H9 (cell line): ENCODE measurements around the gene CCM2. TPM values are rescaled to one million over a fixed set of nuclear protein-coding genes. Genes with fewer than 3 reads are reported as not detected.

Source experiments
- DNase-seq: peaks from one replicate; pipeline ENCODE4 v3.0.0-alpha.2; 2017
- H2AFZ ChIP-seq: one replicate; pipeline ENCODE4 v1.6.1; 2013; ENCODE audit warnings: mild to moderate bottlenecking, low read length, control low read depth, moderate library complexity
- H2AK5ac ChIP-seq: 2 replicates; pipeline ENCODE4 v1.6.1; 2013; ENCODE audit warnings: low read length, control low read depth, mixed read lengths; ENCODE audit not compliant: insufficient read length
- H2BK120ac ChIP-seq: one replicate; pipeline ENCODE4 v1.6.1; 2013; ENCODE audit warnings: low read depth, mild to moderate bottlenecking, low read length, control low read depth, inconsistent platforms; ENCODE audit not compliant: poor library complexity, severe bottlenecking
- H2BK12ac ChIP-seq: 2 replicates; pipeline ENCODE4 v1.6.1; 2013; ENCODE audit warnings: low read length, control low read depth, mixed read lengths, low read depth; ENCODE audit not compliant: insufficient read length
- H2BK15ac ChIP-seq: 2 replicates; pipeline ENCODE4 v1.6.1; 2013; ENCODE audit warnings: low read depth, low read length, control low read depth
- H2BK20ac ChIP-seq: one replicate; pipeline ENCODE4 v1.6.1; 2013; ENCODE audit warnings: low read depth, mild to moderate bottlenecking, low read length, control low read depth, inconsistent platforms; ENCODE audit not compliant: poor library complexity, severe bottlenecking
- H2BK5ac ChIP-seq: 2 replicates; pipeline ENCODE4 v1.6.1; 2013; ENCODE audit warnings: low read length, control low read depth, mixed read lengths; ENCODE audit not compliant: insufficient read length
- H3K14ac ChIP-seq: 2 replicates; pipeline ENCODE4 v1.6.1; 2013; ENCODE audit warnings: low read length, control low read depth; ENCODE audit not compliant: insufficient read depth
- H3K18ac ChIP-seq: 2 replicates; pipeline ENCODE4 v1.6.1; 2013; ENCODE audit warnings: low read depth, mild to moderate bottlenecking, mixed read lengths, low read length, control low read depth; ENCODE audit not compliant: insufficient read length
- H3K23ac ChIP-seq: 2 replicates; pipeline ENCODE4 v1.6.1; 2013; ENCODE audit warnings: low read length, control low read depth, mixed read lengths, low read depth; ENCODE audit not compliant: insufficient read length
- H3K23me2 ChIP-seq: 2 replicates; pipeline ENCODE4 v1.6.1; 2013; ENCODE audit warnings: low read depth, mild to moderate bottlenecking, mixed read lengths, low read length, control low read depth; ENCODE audit not compliant: insufficient read length, poor library complexity, severe bottlenecking
- H3K27ac ChIP-seq: 2 replicates; pipeline ENCODE4 v1.5.1; 2013; ENCODE audit warnings: low read length, control low read depth, mixed read lengths, low read depth; ENCODE audit not compliant: insufficient read length
- H3K27me3 ChIP-seq: 2 replicates; pipeline ENCODE4 v1.6.1; 2013; ENCODE audit warnings: low read length, control low read depth, inconsistent platforms; ENCODE audit not compliant: insufficient read depth
- H3K4ac ChIP-seq: 2 replicates; pipeline ENCODE4 v1.6.1; 2013; ENCODE audit warnings: low read depth, mild to moderate bottlenecking, control low read depth, inconsistent platforms, low read length, moderate library complexity
- H3K4me1 ChIP-seq: 2 replicates; pipeline ENCODE4 v1.6.1; 2013; ENCODE audit warnings: low read length, control low read depth, inconsistent platforms; ENCODE audit not compliant: insufficient read depth
- H3K4me2 ChIP-seq: 2 replicates; pipeline ENCODE4 v1.6.1; 2013; ENCODE audit warnings: low read length, control low read depth, mixed read lengths; ENCODE audit not compliant: insufficient read length, insufficient read depth
- H3K56ac ChIP-seq: 2 replicates; pipeline ENCODE4 v1.6.1; 2013; ENCODE audit warnings: low read depth, mild to moderate bottlenecking, mixed read lengths, low read length, control low read depth; ENCODE audit not compliant: insufficient read length
- H3K79me1 ChIP-seq: 2 replicates; pipeline ENCODE4 v1.6.1; 2013; ENCODE audit warnings: low read depth, mild to moderate bottlenecking, moderate library complexity, low read length, control low read depth, inconsistent platforms; ENCODE audit not compliant: insufficient read depth, poor library complexity, severe bottlenecking
- H3K79me2 ChIP-seq: 2 replicates; pipeline ENCODE4 v1.6.1; 2013; ENCODE audit warnings: low read length, control low read depth, inconsistent platforms; ENCODE audit not compliant: insufficient read depth
- H3K9ac ChIP-seq: 2 replicates; pipeline ENCODE4 v1.6.1; 2013; ENCODE audit warnings: low read length, control low read depth, mixed read lengths; ENCODE audit not compliant: insufficient read length; ENCODE audit errors: extremely low read depth
- H3K9me3 ChIP-seq: one replicate; pipeline ENCODE4 v1.6.1; 2013; ENCODE audit warnings: low read depth, low read length, inconsistent platforms; ENCODE audit not compliant: control insufficient read depth
- H3T11ph ChIP-seq: one replicate; pipeline ENCODE4 v1.6.1; 2013; ENCODE audit warnings: mild to moderate bottlenecking, low read length, control low read depth, inconsistent platforms
- H4K20me1 ChIP-seq: one replicate; pipeline ENCODE4 v1.6.1; 2013; ENCODE audit not compliant: control insufficient read depth, insufficient read length, insufficient read depth
- H4K5ac ChIP-seq: 2 replicates; pipeline ENCODE4 v1.6.1; 2013; ENCODE audit warnings: low read depth, mild to moderate bottlenecking, mixed read lengths, low read length, control low read depth; ENCODE audit not compliant: insufficient read length
- H4K8ac ChIP-seq: replicated peaks from 2 replicates; pipeline ENCODE4 v1.6.1; 2013; ENCODE audit warnings: low read length, control low read depth, mixed read lengths, low read depth; ENCODE audit not compliant: insufficient read length
- H4K91ac ChIP-seq: 2 replicates; pipeline ENCODE4 v1.6.1; 2013; ENCODE audit warnings: low read depth, mild to moderate bottlenecking, moderate library complexity, mixed read lengths, low read length, control low read depth; ENCODE audit not compliant: insufficient read length
- H3K27ac Mint-ChIP-seq, 3 experiments: 2 replicates in 2 of 3; 3 replicates in 1 of 3; pipeline ENCODE4 v1.8.0; 2020 to 2021; ENCODE audit warnings: mixed read lengths in 3 of 3, mild to moderate bottlenecking in 1 of 3, moderate library complexity in 1 of 3
- H3K27me3 Mint-ChIP-seq: 2 replicates; pipeline ENCODE4 v1.8.0; 2021; ENCODE audit warnings: low read depth, mild to moderate bottlenecking, moderate library complexity, mixed read lengths
- H3K36me3 Mint-ChIP-seq, 3 experiments: 2 replicates in 2 of 3; 3 replicates in 1 of 3; pipeline ENCODE4 v1.8.0; 2020 to 2021; ENCODE audit warnings: low read depth in 3 of 3, mixed read lengths in 3 of 3; ENCODE audit not compliant: insufficient read depth in 1 of 3
- H3K4me1 Mint-ChIP-seq, 2 experiments: 2 replicates each; pipeline ENCODE4 v1.8.0; 2020; ENCODE audit warnings: mixed read lengths in 2 of 2
- H3K4me3 Mint-ChIP-seq, 2 experiments: 2 replicates in 1 of 2; 3 replicates in 1 of 2; pipeline ENCODE4 v1.8.0; 2020 to 2021; ENCODE audit warnings: mild to moderate bottlenecking in 2 of 2, mixed read lengths in 2 of 2, moderate library complexity in 1 of 2
- H3K9me3 Mint-ChIP-seq, 2 experiments: 2 replicates in 1 of 2; 3 replicates in 1 of 2; pipeline ENCODE4 v1.8.0; 2020; ENCODE audit warnings: mild to moderate bottlenecking in 2 of 2, mixed read lengths in 2 of 2, moderate library complexity in 1 of 2
- WGBS: extraction: QIAGEN DNeasy Blood & Tissue Kit; methylation state at CpG from one replicate; pipeline ENCODE4 v1.1.7; 2013; ENCODE audit warnings: missing lambda C conversion rate, low lambda C conversion rate, mixed read lengths; ENCODE audit not compliant: insufficient read length; ENCODE audit errors: extremely low coverage; 5-methylcytosine and 5-hydroxymethylcytosine counted together
- total RNA-seq: library from RNA; stranded (reverse); gene quantifications from 2 replicates; pipeline ENCODE4 v1.2.1, GENCODE V29; 2021
- TF ChIP-seq, protein P1 (sequence below): fragments of 200-600 bp; sonication (generic); conservative IDR thresholded peaks from 3 replicates; pipeline ENCODE4 v1.8.0; 2021; ENCODE audit warnings: antibody characterized with exemption, mild to moderate bottlenecking

The CCM2 gene
- total RNA-seq, 1 experiment from 2014 or later: 30.4 TPM

DNA sequence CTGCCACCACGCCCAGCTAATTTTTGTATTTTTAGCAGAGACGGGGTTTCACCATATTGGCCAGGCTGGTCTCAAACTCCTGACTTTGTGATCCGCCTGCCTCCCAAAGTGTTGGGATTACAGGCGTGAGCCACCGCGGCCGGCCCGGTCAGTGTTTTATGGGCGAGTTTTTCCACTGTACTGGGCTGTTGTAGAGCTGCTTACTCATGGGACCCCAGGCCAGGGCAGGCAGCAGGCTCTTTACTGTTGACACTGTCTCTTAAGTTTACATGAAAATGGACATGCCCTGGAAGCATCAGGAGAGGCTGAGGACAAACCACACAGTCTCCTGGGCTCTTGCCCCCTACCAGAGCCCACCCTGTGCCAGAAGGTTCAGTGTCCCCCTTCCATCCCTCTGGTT lies 77.6 kb downstream of the CCM2 start:
- Histone ChIP-seq H3K56ac (no peak overlapping the region), H3K79me2 (no peaks in the 10 kb centered on the region), H3K27me3 (no peaks in the 10 kb centered on the region), H3K23ac (no peak overlapping the region), H3K79me1 (no peaks in the 10 kb centered on the region), H3K9me3 (no peaks in the 10 kb centered on the region), H2BK12ac (no peak overlapping the region), H3T11ph (no peak overlapping the region), H3K4me1 (no peaks in the 10 kb centered on the region), H3K4ac (no peak overlapping the region), H3K4me2 (no peak overlapping the region), H4K5ac (no peak overlapping the region), H2BK15ac (no peak overlapping the region), H3K9ac (no peak overlapping the region), H3K27ac (no peak overlapping the region), H2AK5ac (no peak overlapping the region), H3K14ac (no peak overlapping the region), H4K91ac (no peak overlapping the region), H2BK20ac (no peak overlapping the region), H3K23me2 (no peaks in the 10 kb centered on the region), H2AFZ (no peak overlapping the region), H2BK5ac (no peak overlapping the region), H3K18ac (no peak overlapping the region), H4K20me1 (no peaks in the 10 kb centered on the region), H4K8ac (no peak overlapping the region), H2BK120ac (no peak overlapping the region)
- no peak for DNase-seq
- peaks cover 0 to 7% of the 10 kb centered on the region in 2 experiments; a peak in 1 of 4 replicates for H3K4me1 Mint-ChIP-seq
- H3K9me3 Mint-ChIP-seq: peaks cover 0 to 3% of the 10 kb centered on the region in 2 experiments; a peak in 3 of 5 replicates
- no peak overlapping the region for H3K4me3 Mint-ChIP-seq
- WGBS: no CpG with 5 or more reads among the region's 9 CpGs
- H3K36me3 Mint-ChIP-seq: peaks cover 6 to 44% (median 23%) of the 10 kb centered on the region in 3 experiments; a peak in 6 of 7 replicates
- TF ChIP-seq, protein P1, sequence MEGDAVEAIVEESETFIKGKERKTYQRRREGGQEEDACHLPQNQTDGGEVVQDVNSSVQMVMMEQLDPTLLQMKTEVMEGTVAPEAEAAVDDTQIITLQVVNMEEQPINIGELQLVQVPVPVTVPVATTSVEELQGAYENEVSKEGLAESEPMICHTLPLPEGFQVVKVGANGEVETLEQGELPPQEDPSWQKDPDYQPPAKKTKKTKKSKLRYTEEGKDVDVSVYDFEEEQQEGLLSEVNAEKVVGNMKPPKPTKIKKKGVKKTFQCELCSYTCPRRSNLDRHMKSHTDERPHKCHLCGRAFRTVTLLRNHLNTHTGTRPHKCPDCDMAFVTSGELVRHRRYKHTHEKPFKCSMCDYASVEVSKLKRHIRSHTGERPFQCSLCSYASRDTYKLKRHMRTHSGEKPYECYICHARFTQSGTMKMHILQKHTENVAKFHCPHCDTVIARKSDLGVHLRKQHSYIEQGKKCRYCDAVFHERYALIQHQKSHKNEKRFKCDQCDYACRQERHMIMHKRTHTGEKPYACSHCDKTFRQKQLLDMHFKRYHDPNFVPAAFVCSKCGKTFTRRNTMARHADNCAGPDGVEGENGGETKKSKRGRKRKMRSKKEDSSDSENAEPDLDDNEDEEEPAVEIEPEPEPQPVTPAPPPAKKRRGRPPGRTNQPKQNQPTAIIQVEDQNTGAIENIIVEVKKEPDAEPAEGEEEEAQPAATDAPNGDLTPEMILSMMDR: no peak
- peaks cover 4% of the 10 kb centered on the region; the same call in 1 of the 2 replicates for H3K27me3 Mint-ChIP-seq
- H3K27ac Mint-ChIP-seq: no peak overlapping the region
